SH-SY5Y (cell line): ENCODE measurements around the gene LY9.

Experiments
- GATA2 ChIP-seq: IDR thresholded peaks from 2 replicates; pipeline ENCODE4 v1.6.1; 2011; ENCODE audit warnings: mild to moderate bottlenecking, low read depth, low read length
- GATA3 ChIP-seq: IDR thresholded peaks from 2 replicates; pipeline ENCODE4 v1.6.1; 2011; ENCODE audit warnings: low read depth, mild to moderate bottlenecking, low read length, moderate library complexity

DNA sequence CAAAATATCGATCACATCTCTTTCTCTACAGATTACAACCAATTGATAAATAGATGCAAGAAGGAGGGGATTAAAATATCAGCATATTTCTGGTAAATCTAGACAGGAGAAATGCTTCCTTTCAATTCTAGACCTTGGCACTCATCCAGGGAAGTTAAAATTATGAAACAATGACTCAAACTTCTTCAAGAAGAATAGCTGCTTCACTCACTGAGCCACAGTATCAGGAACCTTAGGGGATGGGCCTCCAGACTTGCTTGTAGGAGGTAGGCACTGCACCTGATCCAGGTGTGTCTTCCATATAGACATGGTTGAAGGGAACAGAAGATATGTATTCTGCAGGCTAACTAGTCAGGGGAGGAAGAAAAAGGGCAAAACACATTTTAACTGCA lies 47.1 kb upstream of the LY9 start:
- no peak for TF ChIP-seq GATA2
- no peak for TF ChIP-seq GATA3
